ENCODE data around the gene RAP1GAP2.

The RAP1GAP2 gene

DNA sequence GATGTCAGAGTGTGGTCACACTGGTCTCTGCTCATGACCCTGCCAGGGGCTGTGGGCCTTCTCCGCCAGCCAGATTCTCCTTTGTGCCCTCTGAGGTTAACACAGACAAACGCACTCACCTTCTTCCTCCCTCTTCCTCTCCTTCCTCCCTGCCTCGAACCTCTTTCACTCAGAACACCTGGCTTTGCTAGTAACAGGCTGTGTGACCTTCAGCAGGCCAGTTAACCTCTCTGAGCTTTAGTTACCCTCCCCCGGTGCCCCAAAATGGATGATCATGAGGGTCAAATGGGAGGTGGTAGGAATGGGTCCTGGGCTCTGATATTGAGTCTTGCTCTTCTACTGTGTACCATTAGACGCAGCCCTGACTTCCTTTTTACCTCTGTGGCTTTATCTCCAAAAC is 140.1 kb downstream of the RAP1GAP2 start:
- H3K4me1 ChIP-seq (ENCODE audit: control insufficient read depth, insufficient read depth, low read length), result peaks cover 8% of the 10 kb centered on the region
- no peaks in the 10 kb centered on the region for H3K9me3 ChIP-seq (ENCODE audit: control insufficient read depth, insufficient read depth, low read length)
- no peak overlapping the region for H3K4me3 ChIP-seq (ENCODE audit: low read depth, low read length)
- H3K36me3 ChIP-seq (ENCODE audit: control insufficient read depth, insufficient read depth, low read length), result 0 out of 2 replicates have a peak, but pooled peaks cover 9% of the 10 kb centered on the region
- H3K27me3 ChIP-seq (ENCODE audit: control insufficient read depth, insufficient read depth, low read length), result no peaks in the 10 kb centered on the region
- no peak overlapping the region for H3K9ac ChIP-seq (ENCODE audit: low read depth, low read length)
- H3K27ac ChIP-seq (ENCODE audit: low read depth, low read length), result no peak overlapping the region

DNA sequence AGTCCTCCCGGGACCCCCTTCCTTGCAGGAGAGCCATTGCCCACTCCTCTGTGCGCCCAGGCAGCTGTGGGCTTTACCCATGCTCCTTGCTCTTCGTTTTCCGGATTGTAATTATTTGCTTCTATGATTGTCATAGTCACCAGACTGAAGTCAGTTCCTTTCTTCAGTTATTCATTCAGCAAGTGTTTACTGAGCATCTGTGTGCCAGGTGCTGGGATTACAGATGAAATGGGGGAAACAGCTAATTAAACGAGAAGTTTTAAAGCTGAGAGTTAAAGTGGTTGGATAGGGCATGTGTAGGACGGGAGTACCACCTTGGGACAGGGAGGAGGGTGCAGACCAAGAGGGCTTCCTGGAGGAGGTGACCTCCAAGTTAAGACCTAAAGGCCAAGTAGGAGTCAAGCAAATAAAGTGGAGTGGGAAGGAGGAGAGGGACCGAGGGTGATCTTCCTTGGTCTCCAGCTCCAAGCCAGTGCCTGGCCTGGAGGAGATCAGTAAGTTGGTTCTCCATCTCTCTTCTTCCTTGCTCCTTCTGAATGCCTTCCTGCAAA is 140.6 kb downstream of the RAP1GAP2 start:
- Histone ChIP-seq H3K9me3 (ENCODE audit: control insufficient read depth, insufficient read depth, low read length) (no peaks in the 10 kb centered on the region), H3K27ac (ENCODE audit: low read depth, low read length) (no peak overlapping the region), H3K36me3 (ENCODE audit: control insufficient read depth, insufficient read depth, low read length) (0 out of 2 replicates have a peak, but pooled peaks cover 9% of the 10 kb centered on the region), H3K9ac (ENCODE audit: low read depth, low read length) (no peak overlapping the region), H3K4me3 (ENCODE audit: low read depth, low read length) (no peak overlapping the region), H3K4me1 (ENCODE audit: control insufficient read depth, insufficient read depth, low read length) (peaks cover 3% of the 10 kb centered on the region), H3K27me3 (ENCODE audit: control insufficient read depth, insufficient read depth, low read length) (no peaks in the 10 kb centered on the region)

DNA sequence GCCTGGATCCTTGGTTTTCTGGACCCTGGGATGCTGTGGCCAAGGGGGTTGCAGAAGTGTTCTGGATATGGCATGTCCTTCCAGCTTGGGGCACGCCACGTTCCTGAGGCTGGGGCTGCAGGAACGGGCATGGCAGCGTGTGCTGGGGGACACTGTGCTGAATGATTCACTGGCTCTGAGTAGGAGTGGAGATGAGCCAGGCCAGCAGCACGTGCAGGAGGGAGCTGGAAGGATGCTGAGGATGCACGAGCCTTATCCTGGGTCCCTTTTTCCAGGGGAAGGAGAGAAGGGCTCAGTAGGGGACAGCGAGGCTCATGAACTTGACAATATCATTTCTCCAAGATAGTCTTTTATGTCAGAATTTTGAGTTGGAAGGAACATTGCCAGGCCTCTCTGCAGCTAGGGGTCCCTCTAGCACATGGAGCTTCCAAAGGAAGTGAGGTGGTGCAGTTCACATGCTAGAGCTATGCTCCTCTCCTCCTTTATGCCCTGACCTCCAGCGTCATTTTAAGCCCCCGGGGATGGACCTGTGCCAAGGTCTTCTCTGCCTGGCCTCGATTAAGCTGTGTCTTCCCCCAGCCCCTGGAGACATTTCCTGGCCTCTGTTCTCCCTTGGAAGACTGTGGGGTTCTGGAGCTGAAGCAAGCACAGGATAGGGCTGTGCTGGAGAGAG is 141.2 kb downstream of the RAP1GAP2 start:
- Histone ChIP-seq H3K27me3 (ENCODE audit: control insufficient read depth, insufficient read depth, low read length) (no peaks in the 10 kb centered on the region), H3K9ac (ENCODE audit: low read depth, low read length) (no peak overlapping the region), H3K27ac (ENCODE audit: low read depth, low read length) (no peak overlapping the region), H3K9me3 (ENCODE audit: control insufficient read depth, insufficient read depth, low read length) (no peaks in the 10 kb centered on the region), H3K4me3 (ENCODE audit: low read depth, low read length) (no peak overlapping the region), H3K4me1 (ENCODE audit: control insufficient read depth, insufficient read depth, low read length) (no peaks in the 10 kb centered on the region; the same call in 1 of the 2 replicates), H3K36me3 (ENCODE audit: control insufficient read depth, insufficient read depth, low read length) (0 out of 2 replicates have a peak, but pooled peaks cover 9% of the 10 kb centered on the region)

DNA sequence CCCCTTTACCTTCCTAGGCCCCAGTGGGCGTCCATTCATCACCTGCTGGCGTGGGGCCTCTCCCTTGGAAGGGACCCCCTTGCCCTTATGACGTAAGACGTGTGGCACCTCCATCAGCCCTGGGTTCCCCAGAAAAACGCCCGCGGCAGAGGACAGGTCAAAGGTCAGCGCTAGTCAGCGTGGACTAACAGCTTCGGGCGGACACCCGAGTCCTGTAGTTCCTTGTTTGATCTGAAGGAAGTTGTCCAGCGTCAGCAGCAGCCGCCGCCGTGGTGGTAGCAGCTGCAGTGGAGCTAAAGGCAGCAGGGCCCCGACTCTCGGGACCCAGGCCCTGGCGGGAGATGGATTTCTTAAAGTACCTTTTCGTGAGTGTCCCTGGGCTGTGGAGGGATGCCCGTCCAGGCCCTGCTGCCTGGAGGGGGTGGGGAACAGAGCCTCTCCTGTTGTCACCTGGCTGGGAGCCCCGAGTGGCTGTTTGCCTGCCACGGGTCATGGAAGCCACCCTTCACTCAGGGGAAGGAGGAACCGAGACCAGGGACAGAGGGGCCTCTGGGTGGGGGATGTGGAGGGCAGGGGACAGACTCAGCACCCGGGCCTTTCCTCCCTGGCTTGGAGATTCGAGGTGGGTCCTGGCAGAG is 143.6 kb downstream of the RAP1GAP2 start:
- no peaks in the 10 kb centered on the region; the same call in 1 of the 2 replicates for H3K4me1 ChIP-seq (ENCODE audit: control insufficient read depth, insufficient read depth, low read length)

DNA sequence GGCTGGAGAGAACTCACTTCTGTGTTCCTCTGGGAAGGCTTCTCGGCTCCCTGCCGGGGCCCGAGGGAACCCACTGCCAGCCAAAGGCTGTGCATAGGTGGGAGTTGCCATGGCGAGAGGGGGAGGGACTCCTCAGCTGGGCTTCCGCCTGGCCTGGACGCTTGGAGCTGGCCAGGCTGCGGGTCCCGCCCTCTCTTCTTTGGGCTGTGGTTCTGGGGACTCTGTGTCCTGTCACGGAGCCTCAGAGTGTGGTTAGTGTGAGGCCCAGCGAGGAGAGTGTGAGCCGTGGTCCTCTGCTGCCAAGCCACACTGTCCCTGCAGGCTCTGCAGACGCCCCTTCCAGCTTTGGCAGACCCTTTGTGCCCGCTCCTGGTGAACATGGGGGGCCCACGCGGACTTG is 144.1 kb downstream of the RAP1GAP2 start:
- Histone ChIP-seq H3K9ac (ENCODE audit: low read depth, low read length) (no peak overlapping the region), H3K9me3 (ENCODE audit: control insufficient read depth, insufficient read depth, low read length) (no peaks in the 10 kb centered on the region), H3K4me3 (ENCODE audit: low read depth, low read length) (no peak overlapping the region), H3K27ac (ENCODE audit: low read depth, low read length) (no peak overlapping the region), H3K27me3 (ENCODE audit: control insufficient read depth, insufficient read depth, low read length) (no peaks in the 10 kb centered on the region), H3K36me3 (ENCODE audit: control insufficient read depth, insufficient read depth, low read length) (no peaks in the 10 kb centered on the region), H3K4me1 (ENCODE audit: control insufficient read depth, insufficient read depth, low read length) (no peaks in the 10 kb centered on the region; the same call in 1 of the 2 replicates)

More for the DNA sequence above, 143.6 kb downstream of the RAP1GAP2 start:
- no peak overlapping the region for H3K27ac ChIP-seq (ENCODE audit: low read depth, low read length)
- H3K9ac ChIP-seq (ENCODE audit: low read depth, low read length), result no peak overlapping the region
- H3K27me3 ChIP-seq (ENCODE audit: control insufficient read depth, insufficient read depth, low read length), result no peaks in the 10 kb centered on the region
- no peak overlapping the region for H3K4me3 ChIP-seq (ENCODE audit: low read depth, low read length)
- no peaks in the 10 kb centered on the region for H3K9me3 ChIP-seq (ENCODE audit: control insufficient read depth, insufficient read depth, low read length)
- no peaks in the 10 kb centered on the region for H3K36me3 ChIP-seq (ENCODE audit: control insufficient read depth, insufficient read depth, low read length)

DNA sequence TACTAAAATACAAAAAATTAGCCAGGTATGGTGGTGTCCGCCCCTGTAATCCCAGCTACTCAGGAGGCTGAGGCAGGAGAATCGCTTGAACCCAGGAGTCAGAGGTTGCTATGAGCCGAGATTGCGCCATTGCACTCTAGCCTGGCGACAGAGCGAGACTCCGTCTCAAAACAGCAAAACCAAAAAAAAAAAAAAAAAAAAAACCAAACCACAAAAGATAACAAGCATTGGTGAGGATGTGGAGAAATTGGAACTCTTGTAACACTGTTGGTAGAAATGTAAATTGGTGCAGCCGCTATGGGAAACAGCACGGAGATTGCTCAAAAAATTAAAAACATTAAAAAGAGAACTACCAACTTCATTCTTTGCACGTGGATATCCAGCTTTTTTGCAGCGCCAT is 147.7 kb downstream of the RAP1GAP2 start:
- no peaks in the 10 kb centered on the region; the same call in 1 of the 2 replicates for H3K4me1 ChIP-seq (ENCODE audit: control insufficient read depth, insufficient read depth, low read length)
- H3K9ac ChIP-seq (ENCODE audit: low read depth, low read length), result no peak overlapping the region
- no peaks in the 10 kb centered on the region for H3K27me3 ChIP-seq (ENCODE audit: control insufficient read depth, insufficient read depth, low read length)

DNA sequence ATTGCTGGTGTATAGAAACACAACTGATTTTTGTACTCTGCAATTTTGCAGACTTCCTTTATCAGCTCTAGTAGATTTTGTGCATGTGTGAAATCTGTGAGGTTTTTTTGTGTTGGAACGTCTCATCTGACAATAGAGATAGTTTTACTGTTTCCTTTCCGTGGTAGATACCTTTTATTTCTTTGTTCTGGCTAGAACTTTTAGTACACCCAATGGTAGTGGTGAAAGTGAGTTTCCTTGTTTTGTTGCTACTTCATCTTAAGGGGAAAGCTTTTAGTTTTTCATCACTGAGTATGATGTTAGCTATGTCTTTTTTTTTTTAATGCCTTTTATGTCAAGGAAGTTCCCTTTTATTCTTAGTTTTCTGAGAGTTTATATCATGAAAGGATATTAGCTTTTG is 149.1 kb downstream of the RAP1GAP2 start:
- H3K4me1 ChIP-seq (ENCODE audit: control insufficient read depth, insufficient read depth, low read length), result no peaks in the 10 kb centered on the region
- H3K9ac ChIP-seq (ENCODE audit: low read depth, low read length), result no peak overlapping the region
- no peaks in the 10 kb centered on the region for H3K36me3 ChIP-seq (ENCODE audit: control insufficient read depth, insufficient read depth, low read length)
- H3K27me3 ChIP-seq (ENCODE audit: control insufficient read depth, insufficient read depth, low read length), result no peaks in the 10 kb centered on the region
- no peak overlapping the region for H3K4me3 ChIP-seq (ENCODE audit: low read depth, low read length)
- H3K27ac ChIP-seq (ENCODE audit: low read depth, low read length), result no peak overlapping the region
- H3K9me3 ChIP-seq (ENCODE audit: control insufficient read depth, insufficient read depth, low read length), result no peaks in the 10 kb centered on the region

More for the DNA sequence above, 147.7 kb downstream of the RAP1GAP2 start:
- Histone ChIP-seq H3K27ac (ENCODE audit: low read depth, low read length) (no peak overlapping the region), H3K9me3 (ENCODE audit: control insufficient read depth, insufficient read depth, low read length) (no peaks in the 10 kb centered on the region), H3K4me3 (ENCODE audit: low read depth, low read length) (no peak overlapping the region), H3K36me3 (ENCODE audit: control insufficient read depth, insufficient read depth, low read length) (no peaks in the 10 kb centered on the region)

DNA sequence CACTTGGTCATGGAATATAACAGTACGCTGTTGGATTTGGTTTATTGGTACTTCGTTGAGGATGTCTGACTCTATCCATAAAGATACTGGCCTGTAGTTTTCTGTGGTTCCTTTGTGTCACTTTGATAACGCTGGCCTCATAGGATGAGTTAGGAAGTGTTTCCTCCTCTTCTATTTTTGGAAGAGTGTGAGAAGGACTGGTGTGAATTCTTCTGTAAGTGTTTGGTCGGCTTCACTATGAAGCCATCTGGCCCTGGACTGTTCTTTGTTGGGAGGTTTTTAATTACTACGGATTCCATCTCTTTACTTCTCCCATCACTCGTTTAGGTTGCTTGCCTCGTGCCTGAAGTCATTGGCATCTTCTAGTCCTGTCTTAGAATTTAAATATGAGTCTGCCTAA is 149.9 kb downstream of the RAP1GAP2 start:
- no peak overlapping the region for H3K4me3 ChIP-seq (ENCODE audit: low read depth, low read length)
- no peak overlapping the region for H3K9ac ChIP-seq (ENCODE audit: low read depth, low read length)
- H3K9me3 ChIP-seq (ENCODE audit: control insufficient read depth, insufficient read depth, low read length), result no peaks in the 10 kb centered on the region
- 0 out of 2 replicates have a peak, but pooled peaks cover 3% of the 10 kb centered on the region for H3K36me3 ChIP-seq (ENCODE audit: control insufficient read depth, insufficient read depth, low read length)
- H3K27ac ChIP-seq (ENCODE audit: low read depth, low read length), result no peak overlapping the region
- H3K4me1 ChIP-seq (ENCODE audit: control insufficient read depth, insufficient read depth, low read length), result no peaks in the 10 kb centered on the region
- no peaks in the 10 kb centered on the region for H3K27me3 ChIP-seq (ENCODE audit: control insufficient read depth, insufficient read depth, low read length)

DNA sequence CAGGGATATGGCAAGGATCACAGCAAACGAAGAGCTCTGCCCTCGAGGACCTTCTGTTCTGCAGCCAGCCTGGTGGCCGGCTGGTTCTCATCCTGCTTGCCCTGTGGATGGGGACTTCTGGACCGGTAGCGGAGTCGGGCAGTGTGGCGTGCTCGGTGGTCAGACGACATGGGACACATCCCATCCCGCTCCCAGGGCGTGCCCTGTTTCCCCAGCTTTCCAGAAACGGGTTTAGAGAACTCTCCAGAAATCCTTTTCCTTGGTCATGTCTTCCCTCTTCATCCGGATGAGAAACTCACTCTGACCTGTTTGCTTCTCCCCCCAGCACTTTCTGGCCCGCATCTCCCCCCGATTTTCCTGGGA is 151.3 kb downstream of the RAP1GAP2 start:
- H3K27me3 ChIP-seq (ENCODE audit: control insufficient read depth, insufficient read depth, low read length), result no peaks in the 10 kb centered on the region
- no peak overlapping the region for H3K9ac ChIP-seq (ENCODE audit: low read depth, low read length)
- H3K36me3 ChIP-seq (ENCODE audit: control insufficient read depth, insufficient read depth, low read length), result 0 out of 2 replicates have a peak, but pooled peaks cover 3% of the 10 kb centered on the region
- no peaks in the 10 kb centered on the region for H3K9me3 ChIP-seq (ENCODE audit: control insufficient read depth, insufficient read depth, low read length)
- no peak overlapping the region for H3K4me3 ChIP-seq (ENCODE audit: low read depth, low read length)
- no peaks in the 10 kb centered on the region for H3K4me1 ChIP-seq (ENCODE audit: control insufficient read depth, insufficient read depth, low read length)
- no peak overlapping the region for H3K27ac ChIP-seq (ENCODE audit: low read depth, low read length)

DNA sequence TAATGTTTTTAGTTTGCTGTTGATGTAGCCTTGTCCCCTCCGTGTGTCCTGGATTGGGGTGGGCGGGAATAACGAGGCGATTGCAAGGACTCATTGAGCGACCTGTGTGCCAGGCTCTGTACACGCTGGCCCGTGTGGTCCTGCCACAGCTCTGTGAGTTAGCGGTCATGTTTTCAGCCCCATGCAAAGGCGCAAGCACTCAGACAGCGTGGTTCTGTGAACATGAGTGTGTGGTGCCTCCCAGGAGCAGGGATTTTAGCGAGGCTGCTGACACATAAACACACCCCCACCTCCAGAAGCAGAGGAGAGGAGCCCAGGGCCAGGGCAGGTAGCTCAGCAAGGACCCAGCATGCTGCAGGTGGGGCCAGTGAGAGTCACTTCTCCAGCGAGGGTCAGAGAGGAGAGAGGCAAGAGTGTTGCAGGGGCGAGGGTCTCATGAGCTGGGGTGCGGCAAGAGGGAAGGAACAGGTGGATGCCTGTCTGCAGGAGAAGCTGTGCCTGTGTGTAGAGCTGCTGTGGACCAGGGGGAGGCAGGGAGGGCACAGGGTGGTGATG is 151.8 kb downstream of the RAP1GAP2 start:
- no peak overlapping the region for H3K27ac ChIP-seq (ENCODE audit: low read depth, low read length)
- no peak overlapping the region for H3K9ac ChIP-seq (ENCODE audit: low read depth, low read length)

More for the DNA sequence above, 151.8 kb downstream of the RAP1GAP2 start:
- 0 out of 2 replicates have a peak, but pooled peaks cover 3% of the 10 kb centered on the region for H3K36me3 ChIP-seq (ENCODE audit: control insufficient read depth, insufficient read depth, low read length)
- H3K9me3 ChIP-seq (ENCODE audit: control insufficient read depth, insufficient read depth, low read length), result no peaks in the 10 kb centered on the region
- H3K27me3 ChIP-seq (ENCODE audit: control insufficient read depth, insufficient read depth, low read length), result no peaks in the 10 kb centered on the region
- H3K4me1 ChIP-seq (ENCODE audit: control insufficient read depth, insufficient read depth, low read length), result no peaks in the 10 kb centered on the region
- H3K4me3 ChIP-seq (ENCODE audit: low read depth, low read length), result no peak overlapping the region
